ENCODE measurements around the gene LMBR1.
"Not testable (repeated sequence)": the region's sequence is repeated elsewhere in the genome, so short reads cannot be mapped to it uniquely, and the experiment has no call there.

The LMBR1 gene, protein sequence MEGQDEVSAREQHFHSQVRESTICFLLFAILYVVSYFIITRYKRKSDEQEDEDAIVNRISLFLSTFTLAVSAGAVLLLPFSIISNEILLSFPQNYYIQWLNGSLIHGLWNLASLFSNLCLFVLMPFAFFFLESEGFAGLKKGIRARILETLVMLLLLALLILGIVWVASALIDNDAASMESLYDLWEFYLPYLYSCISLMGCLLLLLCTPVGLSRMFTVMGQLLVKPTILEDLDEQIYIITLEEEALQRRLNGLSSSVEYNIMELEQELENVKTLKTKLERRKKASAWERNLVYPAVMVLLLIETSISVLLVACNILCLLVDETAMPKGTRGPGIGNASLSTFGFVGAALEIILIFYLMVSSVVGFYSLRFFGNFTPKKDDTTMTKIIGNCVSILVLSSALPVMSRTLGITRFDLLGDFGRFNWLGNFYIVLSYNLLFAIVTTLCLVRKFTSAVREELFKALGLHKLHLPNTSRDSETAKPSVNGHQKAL

DNA sequence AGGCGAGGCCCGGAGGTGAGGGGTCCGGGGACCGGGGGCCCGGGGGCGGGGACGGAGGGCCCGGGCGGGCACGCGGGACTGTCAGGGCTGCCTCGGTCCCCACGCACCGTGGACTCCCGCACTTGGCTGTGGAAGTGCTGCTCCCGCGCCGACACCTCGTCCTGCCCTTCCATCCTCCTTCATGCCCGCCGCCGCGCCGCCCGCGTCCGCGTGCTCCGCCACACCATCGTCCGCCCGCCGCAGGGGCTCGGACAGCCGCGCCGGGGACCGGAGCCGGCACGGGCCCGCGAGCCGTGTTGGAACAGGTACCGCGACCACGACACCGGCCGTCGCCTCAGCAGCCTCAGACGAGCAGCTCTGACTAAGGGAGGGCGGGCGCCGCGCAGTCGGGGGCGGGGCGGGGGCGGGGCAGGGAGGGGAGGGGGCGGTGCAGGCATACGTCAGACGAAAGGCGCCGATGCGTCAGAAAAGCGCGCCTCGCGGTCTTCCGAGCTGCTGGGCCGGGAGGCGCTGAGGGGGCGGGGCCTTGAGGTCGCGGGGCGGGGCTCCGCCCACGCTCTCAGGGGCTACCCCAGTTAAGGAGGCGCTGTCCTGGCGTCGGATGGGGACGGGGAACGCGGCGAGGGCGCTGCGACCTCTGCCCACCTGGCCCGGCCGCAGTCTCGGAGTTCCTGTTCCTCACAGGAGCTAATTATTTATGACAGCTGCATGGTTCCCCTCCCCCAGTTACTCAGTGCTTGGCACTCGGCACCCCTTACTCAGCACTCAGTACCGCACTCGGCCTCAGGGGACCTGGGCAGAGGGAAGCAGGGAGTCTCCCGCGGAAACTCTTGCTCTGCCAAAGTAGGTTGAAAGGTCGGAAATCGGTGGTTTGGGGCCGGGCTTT, at the start of gene LMBR1:
Gene LMBR1 (minus strand): TSS at position 363 of the 886 bp plus-strand sequence. CDS start 190 bp downstream, at position 173.
- peak; percentile 94 for DNase-seq (ENCODE audit: low read depth)

DNA sequence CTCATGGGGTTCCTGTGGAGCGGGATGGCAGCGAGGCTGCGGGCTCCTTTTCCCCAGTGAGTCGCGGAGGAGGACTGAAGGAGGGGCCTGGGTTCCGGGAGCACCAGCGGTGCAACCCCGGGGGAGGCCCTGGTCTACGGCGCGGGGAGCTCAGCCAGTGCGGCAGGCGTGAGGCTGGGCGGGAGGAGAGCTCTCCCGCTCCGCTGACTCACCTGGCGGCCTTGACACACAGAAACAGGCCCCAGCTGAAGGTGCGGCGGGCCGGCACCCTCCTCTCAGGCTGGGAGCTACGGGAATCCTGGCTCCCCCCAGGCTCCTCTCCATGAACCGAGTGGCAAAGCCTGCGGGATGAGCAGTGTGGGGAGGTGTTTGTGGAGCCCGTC, 49.7 kb upstream of the LMBR1 start:
- DNase-seq (ENCODE audit: low read depth): no peak

DNA sequence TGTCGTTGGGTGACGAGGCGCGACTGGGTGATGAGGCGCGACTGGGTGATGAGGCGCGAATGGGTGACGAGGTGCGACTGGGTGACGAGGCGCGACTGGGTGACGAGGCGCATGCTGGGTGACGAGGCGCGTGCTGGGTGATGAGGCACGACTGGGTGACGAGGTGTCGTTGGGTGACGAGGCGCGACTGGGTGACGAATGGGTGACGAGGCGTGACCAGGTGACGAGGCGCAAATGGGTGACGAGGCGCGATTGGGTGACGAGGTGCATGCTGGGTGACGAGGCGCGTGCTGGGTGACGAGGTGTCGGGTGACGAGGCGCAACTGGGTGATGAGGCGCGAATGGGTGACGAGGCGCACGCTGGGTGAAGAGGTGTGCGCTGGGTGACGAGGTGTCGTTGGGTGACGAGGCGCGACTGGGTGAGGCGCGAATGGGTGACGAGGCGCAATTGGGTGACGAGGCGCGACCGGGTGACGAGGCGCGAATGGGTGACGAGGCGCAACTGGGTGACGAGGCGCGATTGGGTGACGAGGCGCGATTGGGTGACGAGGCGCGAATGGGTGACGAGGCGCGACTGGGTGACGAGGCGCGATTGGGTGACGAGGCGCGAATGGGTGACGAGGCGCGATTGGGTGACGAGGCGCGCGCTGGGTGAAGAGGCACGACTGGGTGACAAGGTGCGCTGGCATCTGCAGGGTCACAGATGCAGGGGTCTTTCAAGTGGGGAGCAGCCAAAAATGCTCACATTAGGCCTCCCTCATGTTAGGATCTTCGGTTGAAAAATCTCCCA, 48.6 kb upstream of the LMBR1 start:
- DNase-seq (ENCODE audit: low read depth): no peak

DNA sequence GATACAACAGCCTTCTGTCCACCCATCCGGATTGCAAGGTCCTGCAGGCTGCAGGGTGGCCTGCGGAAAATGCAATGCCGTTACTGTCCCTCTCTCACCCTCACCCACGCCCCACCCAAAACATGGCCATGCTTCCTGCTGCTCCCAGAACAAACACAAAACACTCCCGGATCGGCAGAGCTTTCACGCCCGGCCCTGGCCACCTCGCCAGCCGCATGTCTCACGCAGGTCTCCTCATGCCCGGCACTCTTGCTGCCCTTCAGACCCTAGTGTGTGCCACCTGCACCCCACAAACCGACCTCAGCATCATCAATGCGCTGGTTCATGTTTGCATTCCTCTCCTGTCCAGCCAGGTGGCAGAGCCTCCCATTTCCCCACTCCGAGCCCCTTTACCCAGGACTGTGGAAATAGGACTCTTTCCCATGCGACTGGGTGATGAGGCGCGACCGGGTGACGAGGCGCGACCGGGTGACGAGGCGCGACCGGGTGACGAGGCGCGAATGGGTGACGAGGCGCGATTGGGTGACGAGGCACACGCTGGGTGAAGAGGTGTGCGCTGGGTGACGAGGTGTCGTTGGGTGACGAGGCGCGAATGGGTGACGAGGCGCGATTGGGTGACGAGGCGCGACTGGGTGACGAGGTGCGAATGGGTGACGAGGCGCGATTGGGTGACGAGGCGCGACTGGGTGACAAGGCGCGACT, 47.6 kb upstream of the LMBR1 start:
- DNase-seq (ENCODE audit: low read depth): no peak

DNA sequence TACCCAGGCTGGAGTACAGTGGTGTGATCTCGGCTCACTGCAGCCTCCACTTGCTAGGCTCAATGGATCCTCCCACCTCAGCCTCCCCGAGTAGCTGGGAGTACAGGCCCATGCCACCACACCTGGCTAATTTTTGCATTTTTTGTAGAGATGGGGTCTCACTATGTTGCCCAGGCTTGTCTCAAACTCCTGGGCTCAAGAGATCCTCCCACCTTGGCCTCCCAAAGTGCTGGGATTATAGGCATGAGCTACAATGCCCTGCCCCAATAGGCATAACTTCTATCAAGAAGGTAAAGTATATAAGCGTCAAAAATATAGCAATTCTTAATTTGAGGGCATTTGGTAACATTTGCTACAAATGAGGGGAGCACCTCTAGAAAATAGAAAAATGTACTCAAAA, 43.8 kb upstream of the LMBR1 start:
- not testable (repeated sequence) for DNase-seq (ENCODE audit: low read depth)

DNA sequence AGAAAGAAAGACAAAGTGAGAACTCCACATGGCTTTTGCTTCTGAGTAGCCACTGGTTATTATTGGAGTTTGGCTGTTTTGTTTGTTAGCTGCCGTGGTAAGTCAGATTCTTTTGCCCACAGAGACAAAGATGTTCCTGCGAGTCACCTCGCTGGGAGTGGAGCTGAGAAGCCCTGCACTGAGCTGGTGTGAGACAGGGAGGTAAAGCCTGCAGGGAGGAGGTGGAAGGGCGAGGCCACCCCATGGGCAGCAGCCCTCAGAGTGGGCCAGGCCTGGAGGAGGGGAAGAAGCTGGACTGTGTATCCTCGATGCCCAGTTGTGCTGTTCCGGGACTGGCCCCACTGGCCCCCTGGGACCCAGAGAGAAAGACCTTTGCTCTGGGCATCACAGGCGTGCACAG, 42.3 kb upstream of the LMBR1 start:
- no peak for DNase-seq (ENCODE audit: low read depth)

DNA sequence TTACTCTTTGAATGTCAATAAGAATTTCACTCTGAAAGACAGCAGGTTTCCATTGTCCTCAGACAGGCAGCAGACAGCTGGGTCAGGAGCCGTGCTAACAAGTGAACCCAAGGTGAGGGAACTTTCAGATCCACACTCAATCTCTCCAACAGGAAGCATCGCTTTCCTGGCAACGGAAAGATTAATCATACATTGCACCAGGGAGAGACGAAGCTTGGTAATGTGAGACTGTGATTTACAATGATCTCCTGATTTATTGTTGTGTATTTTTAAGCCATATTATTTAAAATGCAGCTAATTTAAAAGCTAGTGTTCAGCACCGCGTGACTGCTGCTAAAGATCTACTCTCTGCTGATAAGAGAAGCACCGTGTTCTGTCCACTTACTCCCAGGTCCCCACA, 39.0 kb upstream of the LMBR1 start:
- DNase-seq (ENCODE audit: low read depth): no peak

DNA sequence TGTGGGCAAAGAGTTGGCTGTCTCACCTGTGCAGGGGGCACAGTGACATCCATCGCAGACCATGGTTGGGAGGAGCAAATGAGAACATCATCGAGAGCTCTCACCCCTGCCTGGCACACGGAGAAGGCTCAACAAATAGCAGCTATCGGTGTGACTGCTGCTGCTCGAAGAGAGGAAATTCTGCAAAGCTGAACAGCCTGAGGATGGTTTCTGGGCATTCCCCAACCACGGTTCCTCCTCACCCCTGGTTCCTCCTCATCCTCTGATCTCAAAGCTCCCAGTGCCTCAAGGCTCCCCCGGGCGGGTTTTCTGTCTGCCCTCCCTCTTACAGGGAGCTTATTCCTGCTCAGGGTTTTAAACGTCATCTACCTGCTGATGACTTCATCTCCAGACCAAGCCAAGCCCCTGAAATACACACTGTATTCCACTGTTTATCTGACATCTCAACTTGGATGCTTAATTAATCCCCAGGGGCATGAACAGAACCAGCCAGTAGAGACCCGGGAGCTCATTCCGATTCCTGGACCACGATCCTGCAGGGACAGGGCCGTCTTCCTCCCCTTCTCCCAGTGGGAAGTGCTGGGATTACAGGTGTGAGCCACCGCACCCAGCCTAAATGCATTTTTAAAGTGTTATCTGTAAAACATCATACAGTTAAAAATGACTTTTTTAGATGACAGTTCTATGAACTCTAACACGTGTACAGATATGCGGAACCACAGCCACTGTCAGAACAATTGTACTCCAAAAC, 37.0 kb upstream of the LMBR1 start:
- DNase-seq (ENCODE audit: low read depth): no peak

DNA sequence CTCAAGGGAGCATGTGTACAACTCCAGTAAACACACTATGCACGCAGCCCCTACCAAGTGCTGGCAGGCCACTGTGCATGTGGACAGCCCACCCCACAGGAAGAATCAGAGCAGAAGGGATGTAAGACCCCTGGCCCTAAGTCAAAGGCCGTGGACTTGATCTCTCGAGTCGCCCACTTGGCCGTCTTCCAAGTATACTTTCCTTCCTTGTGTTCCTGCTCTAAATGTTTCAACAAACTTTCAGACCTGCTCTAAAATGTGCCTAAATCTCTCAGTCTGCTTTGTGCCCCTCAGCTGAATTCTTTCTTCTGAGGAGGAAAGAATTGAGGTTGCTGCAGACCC, 35.4 kb upstream of the LMBR1 start:
- DNase-seq (ENCODE audit: low read depth): no peak

DNA sequence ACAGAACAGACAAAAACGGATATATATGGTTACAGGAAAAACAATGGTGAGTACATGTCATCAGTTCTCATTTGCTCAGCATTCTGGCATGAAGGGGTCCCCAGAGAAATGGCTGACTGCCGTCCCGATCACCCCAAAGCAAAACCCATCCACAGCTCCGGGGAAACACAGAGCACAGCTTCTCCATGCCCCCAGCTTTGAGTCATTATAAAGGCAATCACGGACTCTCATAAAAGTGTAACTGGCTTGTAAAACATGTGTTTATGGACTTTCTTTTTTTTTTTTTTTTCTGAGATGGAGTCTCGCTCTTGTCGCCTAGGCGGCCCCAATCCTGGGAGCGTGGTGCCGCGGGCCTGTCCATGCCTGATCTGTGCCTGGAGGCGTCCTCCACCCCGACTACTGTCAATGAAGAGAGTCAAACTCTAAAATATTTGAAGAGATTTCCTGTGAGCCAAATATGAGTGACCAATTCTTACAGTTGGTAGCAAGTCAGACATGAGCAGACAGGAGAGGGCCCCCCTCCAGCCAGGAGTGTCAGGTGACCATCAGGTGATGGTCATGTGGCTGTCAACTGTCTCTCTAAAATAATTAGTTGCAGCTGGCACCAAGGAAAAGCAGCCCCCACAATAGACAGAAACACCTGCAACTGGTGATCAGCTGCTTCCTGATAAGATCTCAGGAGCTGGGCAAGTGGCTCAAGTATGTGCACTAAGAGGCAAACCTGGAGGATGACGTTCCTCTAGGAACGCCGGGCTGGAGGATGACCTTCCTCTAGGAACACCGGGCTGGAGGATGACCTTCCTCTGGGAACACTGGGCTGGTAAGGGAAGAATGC, 34.8 kb upstream of the LMBR1 start:
- no peak for DNase-seq (ENCODE audit: low read depth)

DNA sequence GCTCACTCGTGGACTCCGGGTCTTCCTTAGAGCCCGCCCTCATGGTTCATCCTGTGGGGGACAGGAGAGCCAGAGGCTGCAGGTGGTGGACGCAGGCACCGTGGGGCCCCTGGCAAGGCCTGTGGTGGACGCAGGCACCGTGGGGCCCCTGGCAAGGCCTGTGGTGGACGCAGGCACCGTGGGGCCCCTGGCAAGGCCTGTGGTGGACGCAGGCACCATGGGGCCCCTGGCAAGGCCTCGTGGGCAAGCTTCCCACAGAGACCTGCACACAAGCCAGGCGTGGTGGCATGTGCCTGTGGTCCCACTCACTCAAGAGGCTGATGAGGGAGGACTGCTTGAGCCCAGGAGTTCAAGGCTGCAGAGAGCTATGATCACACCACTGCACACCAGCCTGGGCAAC, 32.8 kb upstream of the LMBR1 start:
- DNase-seq (ENCODE audit: low read depth): not testable (repeated sequence)

DNA sequence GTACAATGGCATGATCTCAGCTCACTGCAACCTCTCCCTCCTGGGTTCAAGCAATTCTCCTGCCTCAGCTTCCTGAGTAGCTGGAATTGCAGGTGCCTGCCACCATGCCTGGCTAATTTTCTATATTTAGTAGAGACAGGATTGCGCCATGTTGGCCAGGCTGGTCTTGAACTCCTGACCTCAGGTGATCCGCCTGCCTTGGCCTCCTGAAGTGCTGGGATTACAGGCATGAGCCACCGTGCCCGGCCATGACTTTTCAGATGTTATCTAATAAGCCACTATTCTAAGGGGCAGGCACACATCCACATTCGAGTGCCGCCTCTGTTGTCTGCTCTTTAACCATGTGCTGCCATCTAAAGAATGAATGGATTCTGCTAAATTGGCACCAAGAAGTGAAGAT, 29.3 kb upstream of the LMBR1 start:
- DNase-seq (ENCODE audit: low read depth): not testable (repeated sequence)

DNA sequence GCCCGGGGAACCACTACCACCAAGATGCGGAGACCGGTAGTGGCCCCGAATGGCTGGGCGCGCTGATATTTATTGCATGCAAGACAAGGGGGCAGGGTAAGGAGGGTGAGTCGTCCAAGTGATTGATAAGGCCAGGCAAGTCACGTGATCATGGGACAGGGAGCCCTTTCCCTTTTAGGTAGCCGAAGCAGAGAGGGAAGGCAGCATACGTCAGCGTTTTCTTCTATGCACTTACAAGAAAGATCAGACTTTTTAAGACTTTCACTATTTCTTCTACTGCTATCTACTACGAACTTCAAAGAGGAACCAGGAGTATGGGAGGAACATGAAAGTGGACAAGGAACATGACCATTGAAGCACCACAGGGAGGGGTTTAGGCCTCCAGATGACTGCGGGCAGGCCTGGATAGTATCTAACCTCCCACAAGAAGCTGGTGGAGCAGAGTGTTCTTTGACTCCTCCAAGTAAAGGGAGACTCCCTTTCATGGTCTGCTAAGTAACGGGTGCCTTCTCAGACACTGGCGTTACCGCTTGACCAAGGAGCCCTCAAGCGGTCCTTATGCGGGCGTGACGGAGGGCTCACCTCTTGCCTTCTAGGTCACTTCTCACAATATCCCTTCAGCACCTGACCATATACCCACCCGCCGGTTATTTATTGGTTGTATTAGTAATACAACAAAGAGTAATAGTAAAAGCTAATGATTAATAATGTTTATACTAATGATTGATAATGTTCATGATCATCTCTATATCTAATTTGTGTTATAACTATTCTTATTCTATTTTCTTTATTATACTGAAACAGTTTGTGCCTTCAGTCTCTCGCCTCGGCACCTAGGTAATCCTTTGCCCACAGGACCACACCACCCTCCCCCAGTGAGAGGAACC, 27.7 kb upstream of the LMBR1 start:
- not testable (repeated sequence) for DNase-seq (ENCODE audit: low read depth)

DNA sequence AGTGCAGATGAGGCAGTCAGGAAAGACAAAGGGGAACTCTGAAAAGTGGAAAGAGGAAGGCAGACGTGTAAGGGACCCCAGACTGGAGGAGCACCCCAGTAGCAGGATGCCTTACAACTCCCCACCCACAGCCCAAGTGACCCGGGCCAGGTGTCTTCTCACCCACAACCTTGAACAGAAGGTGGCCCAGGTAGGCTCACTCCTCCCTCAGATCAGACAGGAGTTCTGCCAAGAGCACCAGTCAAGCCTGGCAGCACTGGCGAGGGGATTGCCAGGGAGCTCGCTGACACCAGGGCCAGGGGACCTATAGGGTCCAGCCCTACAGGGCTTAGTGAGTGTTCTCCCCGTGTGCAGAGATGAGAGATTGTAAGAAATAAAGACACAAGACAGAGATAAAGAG, 27.1 kb upstream of the LMBR1 start:
- no peak for DNase-seq (ENCODE audit: low read depth)

DNA sequence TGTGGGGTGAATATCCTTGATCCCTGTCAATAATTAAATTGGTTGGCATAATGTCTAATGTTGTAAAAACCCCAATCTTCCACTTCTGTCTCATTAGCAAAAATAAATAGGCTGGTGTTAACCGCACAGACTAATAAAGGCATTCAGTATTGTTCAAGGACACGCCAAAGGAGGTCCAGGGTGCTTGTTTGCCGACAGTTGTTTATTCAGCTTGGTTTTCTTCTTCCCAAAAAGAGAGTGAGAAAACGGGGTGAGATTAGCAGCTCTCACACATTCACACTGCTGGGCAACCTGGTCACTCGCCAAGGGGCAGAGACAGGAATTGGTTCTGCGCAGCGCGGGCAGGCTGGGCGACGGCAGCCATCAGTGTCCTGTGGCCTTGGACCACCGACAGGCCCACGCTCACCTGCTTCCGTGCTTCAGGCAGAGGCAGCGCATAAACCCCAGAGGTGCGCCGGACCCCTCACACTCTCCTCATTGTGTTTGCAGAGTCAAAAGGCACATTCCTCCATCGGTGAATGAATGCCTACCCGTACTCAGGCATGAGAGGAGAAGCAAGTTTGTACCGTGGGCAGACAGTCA, 26.2 kb upstream of the LMBR1 start:
- no peak for DNase-seq (ENCODE audit: low read depth)

DNA sequence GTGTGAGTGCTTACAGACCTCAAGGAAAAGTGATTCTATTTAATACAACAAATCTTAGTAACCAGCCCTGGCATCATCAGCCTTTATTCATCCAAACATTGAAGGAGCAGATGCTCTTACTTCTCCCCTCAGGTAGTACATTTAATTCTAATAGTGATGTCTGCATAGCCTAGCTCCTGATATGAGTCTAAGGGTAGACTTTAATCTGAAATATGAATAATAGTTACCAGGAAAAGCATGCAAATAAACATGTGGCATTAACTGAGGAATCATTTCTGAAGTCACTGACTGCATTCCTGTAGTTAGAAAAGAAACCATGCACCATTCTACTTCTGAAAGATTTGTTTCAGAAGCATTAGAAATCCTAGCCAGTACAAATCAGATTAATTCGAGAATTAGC, 25.7 kb upstream of the LMBR1 start:
- DNase-seq (ENCODE audit: low read depth): no peak

DNA sequence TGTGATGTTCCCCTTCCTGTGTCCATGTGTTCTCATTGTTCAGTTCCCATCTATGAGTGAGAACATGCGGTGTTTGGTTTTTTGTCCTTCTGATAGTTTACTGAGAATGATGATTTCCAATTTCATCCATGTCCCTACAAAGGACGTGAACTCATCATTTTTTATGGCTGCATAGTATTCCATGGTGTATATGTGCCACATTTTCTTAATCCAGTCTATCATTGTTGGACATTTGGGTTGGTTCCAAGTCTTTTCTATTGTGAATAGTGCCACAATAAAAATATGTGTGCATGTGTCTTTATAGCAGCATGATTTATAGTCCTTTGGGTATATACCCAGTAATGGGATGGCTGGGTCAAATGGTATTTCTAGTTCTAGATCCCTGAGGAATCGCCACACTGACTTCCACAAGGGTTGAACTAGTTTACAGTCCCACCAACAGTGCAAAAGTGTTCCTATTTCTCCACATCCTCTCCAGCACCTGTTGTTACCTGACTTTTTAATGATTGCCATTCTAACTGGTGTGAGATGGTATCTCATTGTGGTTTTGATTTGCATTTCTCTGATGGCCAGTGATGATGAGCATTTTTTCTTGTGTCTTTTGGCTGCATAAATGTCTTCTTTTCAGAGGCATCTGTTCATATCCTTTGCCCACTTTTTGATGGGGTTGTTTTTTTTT, 16.7 kb upstream of the LMBR1 start:
- DNase-seq (ENCODE audit: low read depth): not testable (repeated sequence)

DNA sequence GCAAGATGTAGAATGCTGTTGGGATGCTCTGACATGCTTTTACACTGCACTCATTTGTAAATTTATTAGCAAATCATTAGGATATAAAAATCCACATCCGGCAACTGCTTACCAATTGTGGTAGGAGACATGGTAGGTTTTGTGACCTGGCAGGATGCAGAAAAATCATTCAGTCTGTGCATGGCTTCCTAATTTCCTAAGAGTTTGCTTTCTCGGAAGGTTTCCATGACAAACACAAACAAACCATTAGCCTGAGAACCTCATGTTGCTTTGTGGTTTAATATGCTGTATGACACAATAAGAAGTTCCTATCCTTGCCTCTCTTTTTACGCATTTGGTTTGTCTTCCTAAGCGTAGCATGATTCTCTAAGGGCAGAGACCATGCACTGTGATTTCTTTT, 14.7 kb upstream of the LMBR1 start:
- peak; percentile 49 for DNase-seq (ENCODE audit: low read depth)
